Measurements from ENCODE around the gene GJE1.
"Not testable (repeated sequence)": the region's sequence is repeated elsewhere in the genome, so short reads cannot be mapped to it uniquely, and the experiment has no call there.

Gene GJE1
- total RNA-seq: 0 to 0.07 (median 0) reads per million in 18 experiments

DNA sequence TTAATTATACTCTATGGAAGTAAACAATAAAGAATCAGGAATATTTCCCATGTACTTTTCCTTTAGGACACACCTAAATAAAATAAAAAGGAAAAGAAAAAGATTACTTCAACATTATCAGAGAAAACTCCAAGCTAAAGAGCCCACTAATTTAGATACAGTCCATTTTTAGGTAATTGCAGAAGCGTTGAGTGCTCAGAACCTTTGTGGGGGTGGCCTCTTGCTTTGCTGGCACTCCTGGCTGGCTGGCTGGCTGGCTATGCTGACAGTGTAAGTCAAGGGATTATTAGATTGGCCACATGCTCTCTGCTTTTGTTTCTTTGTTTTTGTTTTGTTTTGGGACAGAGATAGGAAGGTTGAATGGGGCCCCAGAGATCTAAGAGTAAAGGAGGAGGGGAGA lies at the start of gene GJE1:
TSS of gene GJE1 (plus strand) at position 301 of the 400 bp plus-strand sequence. CDS start 234 bp downstream, outside the sequence.
- no peak for DNase-seq

DNA sequence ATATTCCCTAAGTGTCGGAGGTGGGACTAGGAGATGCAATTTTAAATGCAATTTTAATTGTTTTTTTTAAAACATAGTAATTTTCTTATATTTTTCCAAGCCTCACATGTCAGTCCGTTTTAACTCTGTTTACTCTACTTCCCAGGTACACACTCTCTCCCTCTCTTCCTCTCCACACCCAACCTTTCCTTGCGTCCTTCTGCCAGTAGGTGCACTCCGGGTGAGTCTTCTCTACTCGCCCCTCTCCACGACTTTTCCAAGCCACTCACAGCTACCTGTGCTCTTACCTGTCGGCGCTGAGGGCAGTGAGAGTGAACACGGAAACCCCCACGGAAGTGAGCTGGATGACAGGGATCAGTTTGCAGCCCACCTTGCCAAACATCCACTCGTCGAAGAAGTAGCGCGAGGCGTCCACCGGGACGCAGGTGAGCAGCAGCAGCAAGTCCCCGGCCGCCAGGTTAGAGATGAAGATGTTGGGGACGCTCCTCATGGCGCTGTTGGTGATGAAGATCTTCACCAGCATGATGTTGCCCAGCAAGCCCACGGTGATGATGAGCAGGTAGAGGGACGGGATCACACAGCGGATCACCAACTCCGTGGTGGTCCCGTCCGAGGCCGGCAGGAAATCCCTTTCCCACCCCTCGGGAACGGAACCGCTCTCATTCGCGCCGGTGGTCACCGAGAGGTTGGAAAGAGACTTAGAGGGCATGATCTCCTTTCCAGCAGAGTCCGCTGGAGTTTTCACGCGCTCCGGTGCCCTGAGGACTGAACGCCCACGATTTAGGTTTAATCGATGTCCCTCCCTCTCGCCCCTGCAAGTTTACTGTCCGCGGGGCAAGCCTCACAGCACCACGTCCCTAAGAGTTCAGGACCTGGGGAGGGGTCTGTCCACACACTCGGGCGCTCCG lies 44.5 kb upstream of the GJE1 start:
- DNase-seq: no peak

DNA sequence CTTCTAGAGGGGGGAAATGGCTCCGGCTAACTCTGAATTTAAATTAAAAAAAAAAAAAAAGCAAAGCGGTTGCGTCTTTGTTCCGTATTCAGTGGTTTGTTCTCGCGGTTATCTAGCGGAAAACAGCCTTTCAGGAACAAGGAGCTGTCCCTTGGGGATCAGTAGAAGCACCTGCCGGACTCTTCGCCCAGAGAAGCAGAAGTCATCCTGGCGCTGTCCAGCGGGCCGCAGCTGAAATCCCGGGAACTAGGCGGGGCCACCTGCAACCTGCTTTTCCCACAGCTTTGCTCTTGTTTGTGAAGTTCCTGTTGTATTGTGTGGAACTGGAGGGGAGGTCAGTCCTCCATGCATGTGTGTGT lies 43.9 kb upstream of the GJE1 start:
- no peak for DNase-seq

GRCh38 chr6:142104820-142105219 lies 27.9 kb upstream of the GJE1 start:
- DNase-seq: not testable (repeated sequence)

GRCh38 chr6:142110820-142111219 lies 21.9 kb upstream of the GJE1 start:
- DNase-seq: not testable (repeated sequence)

- DNase-seq: peak; percentile 84 to 88
Measured at GRCh38 chr6:142112451-142113061, 20.2 kb upstream of the GJE1 start.

- DNase-seq: no peak
Measured at GRCh38 chr6:142117366-142117765, 15.4 kb upstream of the GJE1 start.

GRCh38 chr6:142118328-142118727 lies 14.4 kb upstream of the GJE1 start:
- DNase-seq: no peak

GRCh38 chr6:142118925-142119324 lies 13.8 kb upstream of the GJE1 start:
- no peak for DNase-seq

DNA sequence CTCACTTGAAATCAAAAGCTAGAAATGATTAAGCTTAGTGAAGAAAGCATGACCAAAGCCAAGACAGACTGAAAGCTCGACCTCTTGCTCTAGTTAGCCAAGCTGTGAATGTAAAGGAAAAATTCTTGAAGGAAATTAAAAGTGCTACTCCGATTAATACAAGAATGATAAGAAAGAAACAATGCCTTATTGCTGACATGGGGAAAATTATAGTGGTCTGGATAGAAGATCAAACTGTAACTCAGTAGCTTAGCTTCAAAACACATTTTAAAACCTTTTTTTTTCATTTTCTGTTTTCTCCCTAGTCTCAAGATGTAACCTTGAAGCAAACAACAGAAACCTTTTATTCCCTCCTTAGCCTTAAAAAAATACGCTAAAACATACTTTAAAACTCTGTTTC lies 11.4 kb upstream of the GJE1 start:
- no peak for DNase-seq

- DNase-seq: no peak
Measured at GRCh38 chr6:142130814-142131213, 1.9 kb upstream of the GJE1 start.

DNA sequence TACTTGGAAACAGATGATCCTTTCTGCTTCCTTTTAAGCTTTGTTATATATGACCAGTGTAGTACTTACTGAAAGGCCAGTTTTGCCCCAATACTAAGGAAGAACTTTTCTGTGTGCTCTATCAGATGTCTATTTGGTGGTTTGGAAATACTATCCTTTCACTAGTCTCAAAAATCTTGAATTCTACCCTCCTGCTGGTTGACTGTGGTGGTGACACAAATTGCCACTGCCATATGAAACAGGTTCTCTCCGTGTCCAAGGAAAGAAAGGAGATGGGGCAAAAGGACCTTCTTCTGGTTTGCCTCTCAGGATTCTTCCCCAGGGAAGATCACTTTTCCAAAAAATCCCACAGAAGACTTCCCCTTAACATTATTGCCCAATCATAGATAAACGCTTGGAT lies 6.2 kb downstream of the GJE1 start:
- DNase-seq: no peak

GRCh38 chr6:142141531-142141930 lies 8.8 kb downstream of the GJE1 start:
- not testable (repeated sequence) for DNase-seq

- DNase-seq: peak; percentile 99 to 100
Measured at GRCh38 chr6:142146828-142147662, 14.3 kb downstream of the GJE1 start, which contains the start of the genes NMBR and VTA1. Gene NMBR, minus strand, starts transcription at chr6:142147122. Its CDS starts 58,464 bp downstream, at chr6:142088658. Gene VTA1, plus strand, starts transcription at chr6:142147263. Its CDS starts 25 bp downstream, at chr6:142147288.

- no peak for DNase-seq
Measured at GRCh38 chr6:142152746-142153145, 20.0 kb downstream of the GJE1 start.

GRCh38 chr6:142153196-142153595 lies 20.5 kb downstream of the GJE1 start:
- no peak for DNase-seq

DNA sequence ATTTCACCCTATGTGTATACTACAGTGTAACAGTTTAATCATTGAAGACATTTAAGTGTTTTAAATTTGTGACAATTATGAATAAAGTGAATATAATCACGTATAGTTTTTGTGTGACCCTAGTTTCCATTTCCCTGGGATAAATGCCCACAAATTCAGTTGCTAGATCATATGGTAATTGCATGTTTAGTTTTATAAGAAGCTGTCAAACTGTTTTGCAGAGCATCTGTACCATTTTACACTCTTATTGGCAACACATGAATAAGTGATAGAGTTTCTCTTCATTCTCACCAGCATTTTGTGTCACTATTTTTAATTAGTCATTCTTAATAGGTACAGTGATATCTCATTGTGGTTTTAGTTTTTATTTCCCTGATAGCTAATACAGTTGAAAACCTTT lies 21.6 kb downstream of the GJE1 start:
- DNase-seq: no peak

DNA sequence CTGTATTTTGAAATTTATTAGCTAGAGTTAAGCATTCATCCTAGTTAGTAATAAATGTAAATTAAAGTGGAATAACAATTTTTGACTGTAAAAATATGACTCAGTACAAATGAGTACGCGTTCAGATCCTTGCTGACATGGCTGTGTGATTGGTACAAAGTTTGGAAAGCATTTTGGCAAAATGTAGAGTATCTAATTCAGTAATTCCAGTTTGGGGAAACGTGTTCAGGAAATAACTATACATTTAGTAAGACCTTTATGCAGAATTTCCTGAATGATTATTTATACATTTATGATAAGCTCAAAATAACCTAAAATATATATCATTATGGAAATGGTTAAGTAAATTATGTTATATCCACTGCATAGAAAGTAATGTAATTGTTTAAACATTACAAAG lies 22.4 kb downstream of the GJE1 start:
- DNase-seq: no peak

- peak in 1 of 2 donors; percentile 56 for DNase-seq
Measured at GRCh38 chr6:142155895-142156757, 23.4 kb downstream of the GJE1 start.

DNA sequence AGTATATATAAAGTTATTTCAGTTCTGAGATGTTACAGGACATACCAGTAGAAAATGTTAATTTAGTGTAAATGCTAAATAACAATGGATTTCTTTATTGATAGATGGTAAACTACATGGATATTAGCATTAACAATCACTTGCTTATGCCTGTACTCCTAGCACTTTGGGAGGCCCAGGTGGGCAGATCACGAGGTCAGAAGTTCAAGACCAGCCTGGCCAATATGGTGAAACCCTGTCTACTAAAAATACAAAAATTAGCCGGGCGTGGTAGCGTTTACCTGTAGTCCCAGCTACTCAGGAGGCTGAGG lies 24.0 kb downstream of the GJE1 start:
- DNase-seq: not testable (repeated sequence)

- DNase-seq: no peak
Measured at GRCh38 chr6:142162780-142163179, 30.1 kb downstream of the GJE1 start.

DNA sequence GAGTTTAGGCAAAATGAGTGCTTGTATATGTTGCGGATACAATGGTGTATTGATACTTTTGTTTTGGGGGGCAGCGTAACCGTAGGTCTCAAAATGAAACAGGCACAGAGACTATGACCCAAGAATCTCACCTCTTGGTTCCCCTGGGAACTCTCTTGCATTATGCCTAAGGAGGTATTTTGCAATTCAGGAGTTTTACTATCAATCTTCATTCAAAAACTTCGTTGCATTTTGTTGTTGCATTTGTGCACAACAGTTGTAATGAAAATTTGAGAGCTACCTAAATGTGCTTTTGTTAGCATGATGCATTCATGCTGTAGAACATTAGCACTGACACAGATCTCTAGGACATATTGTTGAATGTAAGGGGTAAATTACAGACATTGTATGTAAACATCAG lies 32.5 kb downstream of the GJE1 start:
- DNase-seq: no peak

Measured in inflammatory macrophage (primary cell).